Gastrocnemius medialis (tissue), 4 donors: ENCODE results near the gene SCRN3.

ENCODE experiments used
- POLR2A ChIP-seq, 2 donors: fragments of 450-650 bp; IDR thresholded peaks; one replicate each; pipeline ENCODE4 v1.6.1; 2017; ENCODE audit warnings: antibody characterized with exemption in 2 of 2, mild to moderate bottlenecking in 2 of 2, moderate library complexity in 2 of 2
- TF ChIP-seq, protein P1 (sequence below), 5 experiments: fragments of 450-650 bp in 3 of 5; fragments of 200-600 bp in 2 of 5; sonication (generic) in 2 of 5; IDR thresholded peaks in 4 of 5; conservative IDR thresholded peaks in 1 of 5; 1 replicate in 4 of 5; 2 replicates in 1 of 5; pipeline ENCODE4 v1.5.1; 2016 to 2019; ENCODE audit warnings: antibody characterized with exemption in 5 of 5, mild to moderate bottlenecking in 3 of 5, moderate library complexity in 3 of 5

GRCh38 chr2:174465327-174465726 is 69.8 kb downstream of the SCRN3 start:
- TF ChIP-seq POLR2A (IDR thresholded peaks at IDR 0.05): no peak
- TF ChIP-seq, protein P1, sequence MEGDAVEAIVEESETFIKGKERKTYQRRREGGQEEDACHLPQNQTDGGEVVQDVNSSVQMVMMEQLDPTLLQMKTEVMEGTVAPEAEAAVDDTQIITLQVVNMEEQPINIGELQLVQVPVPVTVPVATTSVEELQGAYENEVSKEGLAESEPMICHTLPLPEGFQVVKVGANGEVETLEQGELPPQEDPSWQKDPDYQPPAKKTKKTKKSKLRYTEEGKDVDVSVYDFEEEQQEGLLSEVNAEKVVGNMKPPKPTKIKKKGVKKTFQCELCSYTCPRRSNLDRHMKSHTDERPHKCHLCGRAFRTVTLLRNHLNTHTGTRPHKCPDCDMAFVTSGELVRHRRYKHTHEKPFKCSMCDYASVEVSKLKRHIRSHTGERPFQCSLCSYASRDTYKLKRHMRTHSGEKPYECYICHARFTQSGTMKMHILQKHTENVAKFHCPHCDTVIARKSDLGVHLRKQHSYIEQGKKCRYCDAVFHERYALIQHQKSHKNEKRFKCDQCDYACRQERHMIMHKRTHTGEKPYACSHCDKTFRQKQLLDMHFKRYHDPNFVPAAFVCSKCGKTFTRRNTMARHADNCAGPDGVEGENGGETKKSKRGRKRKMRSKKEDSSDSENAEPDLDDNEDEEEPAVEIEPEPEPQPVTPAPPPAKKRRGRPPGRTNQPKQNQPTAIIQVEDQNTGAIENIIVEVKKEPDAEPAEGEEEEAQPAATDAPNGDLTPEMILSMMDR (IDR thresholded peaks at IDR 0.05 in 4 of 5, conservative IDR thresholded peaks at IDR 0.05 in 1 of 5): no peak
